Measurements from ENCODE around the gene ANKRD17. TPM values are rescaled to one million over a fixed set of nuclear protein-coding genes. Genes with fewer than 3 reads are reported as not detected.
A peak's percentile ranks its signal among the peaks of the same experiment; 100 is the strongest.
"Not testable (repeated sequence)": the region's sequence is repeated elsewhere in the genome, so short reads cannot be mapped to it uniquely, and the experiment has no call there.

Gene ANKRD17
- total RNA-seq, 8 experiments from 2014 or later: 43.2 to 89.0 (median 62.0) TPM

GRCh38 chr4:73212982-73213730, 45.4 kb downstream of the ANKRD17 start:
- WGBS, 10 experiments: 86 to 100% (median 100%) methylated on average over 1 of the region's 1 CpG; no CpG with 5 or more reads in 2 of the 10 experiments
- no peak overlapping the region for H3K27ac ChIP-seq
- no peak for ATAC-seq (replicated peaks in 6 of 8)
- no peaks in the 10 kb centered on the region for H3K4me1 ChIP-seq (replicated peaks in 1 of 2)
- H3K4me3 ChIP-seq: no peak overlapping the region
- in situ Hi-C loops (cut with MboI; ENCODE audit: low pct_unique_long_range_greater_than_20kb in 2 of 9, low sequenced_read_pairs in 9 of 9, unreplicated experiment in 9 of 9): no loop called here

DNA sequence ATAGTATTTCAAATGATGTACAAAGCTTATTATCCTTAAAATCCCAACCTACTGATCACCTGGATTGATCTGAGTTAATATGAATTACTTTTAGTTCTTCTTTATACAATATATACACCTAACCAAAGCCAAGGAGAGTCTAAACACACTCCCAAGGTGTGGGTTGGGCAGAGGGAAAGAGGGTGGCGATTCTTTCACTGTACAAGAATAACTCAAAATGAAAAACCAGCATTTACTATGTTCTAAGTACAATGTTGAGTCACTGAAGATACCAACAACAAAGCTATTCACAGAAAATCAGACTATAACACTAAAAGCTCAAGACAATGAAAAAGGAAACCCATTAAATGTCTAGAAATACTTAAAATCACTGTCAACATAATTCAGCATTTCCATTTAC, 46.6 kb downstream of the ANKRD17 start:
- in situ Hi-C loops (cut with MboI; ENCODE audit: low pct_unique_long_range_greater_than_20kb in 2 of 9, low sequenced_read_pairs in 9 of 9, unreplicated experiment in 9 of 9): no loop called here
- Histone ChIP-seq H3K4me3 (no peak overlapping the region), H3K27ac (no peak overlapping the region), H3K4me1 (replicated peaks in 1 of 2) (no peaks in the 10 kb centered on the region)
- WGBS, 10 experiments: 89 to 100% (median 100%) methylated on average over 1 of the region's 1 CpG; no CpG with 5 or more reads in 4 of the 10 experiments
- no peak for ATAC-seq (replicated peaks in 6 of 8)

DNA sequence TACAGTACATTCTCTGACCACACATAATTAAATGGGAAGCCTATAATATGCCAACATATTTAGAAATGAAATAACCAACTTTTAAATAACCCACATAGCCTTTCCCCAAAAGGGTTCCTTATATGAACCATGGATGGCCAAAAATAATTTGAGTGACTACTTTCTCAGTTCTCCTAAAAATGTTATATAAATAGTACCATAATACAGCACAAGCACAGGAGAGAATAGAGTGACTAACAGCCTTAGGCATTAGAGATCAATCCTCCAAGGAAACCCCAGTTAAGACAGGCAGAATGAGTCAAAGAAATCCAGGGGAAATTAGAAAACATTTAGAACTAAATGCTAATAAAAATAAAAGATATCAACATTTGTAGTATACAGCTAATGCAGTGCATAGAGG, 50.2 kb downstream of the ANKRD17 start:
- ATAC-seq (replicated peaks in 6 of 8): no peak
- in situ Hi-C loops (cut with MboI; ENCODE audit: low pct_unique_long_range_greater_than_20kb in 2 of 9, low sequenced_read_pairs in 9 of 9, unreplicated experiment in 9 of 9): no loop called here

GRCh38 chr4:73206236-73206635, 52.4 kb downstream of the ANKRD17 start:
- WGBS, 10 experiments: 95 to 100% (median 100%) methylated on average over 2 to 3 of the region's 3 CpGs; no CpG with 5 or more reads in 3 of the 10 experiments
- ATAC-seq (replicated peaks in 6 of 8): no peak
- in situ Hi-C loops (cut with MboI; ENCODE audit: low pct_unique_long_range_greater_than_20kb in 2 of 9, low sequenced_read_pairs in 9 of 9, unreplicated experiment in 9 of 9): no loop called here

More for the DNA sequence above, 50.2 kb downstream of the ANKRD17 start:
- Histone ChIP-seq H3K4me3 (no peak overlapping the region), H3K4me1 (replicated peaks in 1 of 2) (no peaks in the 10 kb centered on the region), H3K27ac (no peak overlapping the region)

DNA sequence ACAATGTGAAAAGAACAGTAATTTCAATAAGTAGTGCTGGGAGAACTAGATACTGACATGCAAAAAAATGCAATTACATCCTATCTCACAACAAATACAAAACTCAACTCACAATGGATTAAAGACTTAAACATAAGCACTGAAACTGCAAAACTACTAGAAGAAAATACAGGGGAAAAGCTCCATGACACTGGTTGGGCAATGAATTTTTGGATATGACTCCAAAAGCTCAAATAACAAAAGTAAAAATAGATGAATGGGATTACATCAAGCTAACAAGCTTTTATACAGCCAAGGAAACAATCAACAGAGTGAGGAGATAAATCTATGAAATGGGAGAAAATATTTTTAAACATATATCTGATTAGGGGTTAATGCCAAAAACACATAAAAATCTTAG, 53.1 kb downstream of the ANKRD17 start:
- H3K27ac ChIP-seq: no peak overlapping the region
- H3K4me3 ChIP-seq: no peak overlapping the region
- H3K4me1 ChIP-seq (replicated peaks in 1 of 2): peaks cover 0 to under 1% of the 10 kb centered on the region in 2 donors
- in situ Hi-C loops (cut with MboI; ENCODE audit: low pct_unique_long_range_greater_than_20kb in 2 of 9, low sequenced_read_pairs in 9 of 9, unreplicated experiment in 9 of 9): no loop called here
- ATAC-seq (replicated peaks in 6 of 8): no peak

More at GRCh38 chr4:73206236-73206635, 52.4 kb downstream of the ANKRD17 start:
- H3K4me3 ChIP-seq: no peak overlapping the region
- H3K27ac ChIP-seq: no peak overlapping the region
- H3K4me1 ChIP-seq (replicated peaks in 1 of 2): no peaks in the 10 kb centered on the region

DNA sequence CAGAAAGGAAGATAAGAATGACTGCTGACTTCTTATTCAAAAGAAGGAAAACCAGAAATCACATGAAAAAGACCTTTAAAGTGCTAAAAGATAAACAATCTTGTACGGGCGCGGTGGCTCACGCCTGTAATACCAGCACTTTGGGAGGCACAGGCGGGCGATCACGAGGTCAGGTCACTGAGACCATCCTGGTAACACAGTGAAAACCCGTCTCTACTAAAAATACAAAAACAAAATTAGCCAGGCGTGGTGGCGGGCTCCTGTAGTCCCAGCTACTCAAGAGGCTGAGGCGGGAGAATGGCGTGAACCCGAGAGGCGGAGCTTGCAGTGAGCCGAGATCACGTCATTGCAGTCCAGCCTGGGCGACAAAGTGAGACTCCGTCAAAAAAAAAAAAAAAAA, 54.6 kb downstream of the ANKRD17 start:
- in situ Hi-C loops (cut with MboI; ENCODE audit: low pct_unique_long_range_greater_than_20kb in 2 of 9, low sequenced_read_pairs in 9 of 9, unreplicated experiment in 9 of 9): not testable (repeated sequence)

DNA sequence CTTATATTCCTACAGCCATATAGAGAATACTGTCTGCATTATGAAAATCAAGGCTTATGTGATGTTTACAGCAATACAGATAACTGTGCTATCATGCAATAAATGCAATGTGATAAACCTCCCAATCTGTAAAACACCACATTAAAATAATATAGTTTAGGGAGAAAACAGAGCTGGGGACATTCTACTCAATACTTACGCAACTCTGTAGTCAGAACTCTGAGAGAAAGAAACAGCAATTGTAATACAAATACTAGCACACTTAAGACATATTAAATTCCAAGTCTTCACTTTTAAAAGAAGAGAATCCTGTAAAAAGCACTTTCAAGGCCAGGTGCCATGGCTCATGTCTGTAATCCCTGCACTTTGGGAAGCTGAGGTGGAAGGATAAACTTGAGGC, 61.4 kb downstream of the ANKRD17 start:
- in situ Hi-C loops (cut with MboI; ENCODE audit: low pct_unique_long_range_greater_than_20kb in 2 of 9, low sequenced_read_pairs in 9 of 9, unreplicated experiment in 9 of 9): no loop called here
- 80 to 100% (median 100%) methylated on average over 1 of the region's 1 CpG; no CpG with 5 or more reads in 3 of the 10 experiments for WGBS, 10 experiments
- no peak for ATAC-seq (replicated peaks in 6 of 8)
- H3K4me1 ChIP-seq (replicated peaks in 1 of 2): peaks cover 3 to 4% of the 10 kb centered on the region in 2 donors
- no peak overlapping the region for H3K4me3 ChIP-seq
- H3K27ac ChIP-seq: no peak overlapping the region

More for the DNA sequence above, 54.6 kb downstream of the ANKRD17 start:
- not testable (repeated sequence) for H3K4me3 ChIP-seq; H3K4me1 ChIP-seq (replicated peaks in 1 of 2); H3K27ac ChIP-seq; ATAC-seq (replicated peaks in 6 of 8)
- WGBS, 10 experiments: 94 to 100% (median 98%) methylated on average over 1 to 18 of the region's 18 CpGs; no CpG with 5 or more reads in 2 of the 10 experiments

GRCh38 chr4:73194064-73194463, 64.5 kb downstream of the ANKRD17 start:
- peaks cover 0 to 1% of the 10 kb centered on the region in 2 donors for H3K4me1 ChIP-seq (replicated peaks in 1 of 2)
- in situ Hi-C loops (cut with MboI; ENCODE audit: low pct_unique_long_range_greater_than_20kb in 2 of 9, low sequenced_read_pairs in 9 of 9, unreplicated experiment in 9 of 9): no loop called here
- no peak for ATAC-seq (replicated peaks in 6 of 8)
- no peak overlapping the region for H3K27ac ChIP-seq
- H3K4me3 ChIP-seq: no peak overlapping the region
- WGBS, 10 experiments: 67 to 100% (median 94%) methylated on average over 1 to 2 of the region's 2 CpGs

- ATAC-seq (replicated peaks in 6 of 8): no peak
- no peaks in the 10 kb centered on the region for H3K4me1 ChIP-seq (replicated peaks in 1 of 2)
- WGBS, 10 experiments: 40 to 100% (median 96%) methylated on average over 1 to 4 of the region's 4 CpGs; no CpG with 5 or more reads in 3 of the 10 experiments
- H3K27ac ChIP-seq: no peak overlapping the region
- in situ Hi-C loops (cut with MboI; ENCODE audit: low pct_unique_long_range_greater_than_20kb in 2 of 9, low sequenced_read_pairs in 9 of 9, unreplicated experiment in 9 of 9): no loop called here
- H3K4me3 ChIP-seq: no peak overlapping the region
These were observed 64.9 kb downstream of the ANKRD17 start for GRCh38 chr4:73193659-73194058.

GRCh38 chr4:73193155-73193554, 65.4 kb downstream of the ANKRD17 start:
- no peaks in the 10 kb centered on the region for H3K4me1 ChIP-seq (replicated peaks in 1 of 2)
- in situ Hi-C loops (cut with MboI; ENCODE audit: low pct_unique_long_range_greater_than_20kb in 2 of 9, low sequenced_read_pairs in 9 of 9, unreplicated experiment in 9 of 9): no loop called here
- no peak overlapping the region for H3K27ac ChIP-seq
- 36 to 100% (median 88%) methylated on average over 1 to 2 of the region's 2 CpGs; no CpG with 5 or more reads in 2 of the 10 experiments for WGBS, 10 experiments
- no peak overlapping the region for H3K4me3 ChIP-seq
- no peak for ATAC-seq (replicated peaks in 6 of 8)

- no peaks in the 10 kb centered on the region for H3K4me1 ChIP-seq (replicated peaks in 1 of 2)
- no peak for ATAC-seq (replicated peaks in 6 of 8)
- in situ Hi-C loops (cut with MboI; ENCODE audit: low pct_unique_long_range_greater_than_20kb in 2 of 9, low sequenced_read_pairs in 9 of 9, unreplicated experiment in 9 of 9): no loop called here
- H3K4me3 ChIP-seq: no peak overlapping the region
- 87 to 100% (median 94%) methylated on average over 3 to 9 of the region's 9 CpGs; no CpG with 5 or more reads in 1 of the 10 experiments for WGBS, 10 experiments
- no peak overlapping the region for H3K27ac ChIP-seq
These were observed 69.3 kb downstream of the ANKRD17 start for GRCh38 chr4:73189274-73189810.

DNA sequence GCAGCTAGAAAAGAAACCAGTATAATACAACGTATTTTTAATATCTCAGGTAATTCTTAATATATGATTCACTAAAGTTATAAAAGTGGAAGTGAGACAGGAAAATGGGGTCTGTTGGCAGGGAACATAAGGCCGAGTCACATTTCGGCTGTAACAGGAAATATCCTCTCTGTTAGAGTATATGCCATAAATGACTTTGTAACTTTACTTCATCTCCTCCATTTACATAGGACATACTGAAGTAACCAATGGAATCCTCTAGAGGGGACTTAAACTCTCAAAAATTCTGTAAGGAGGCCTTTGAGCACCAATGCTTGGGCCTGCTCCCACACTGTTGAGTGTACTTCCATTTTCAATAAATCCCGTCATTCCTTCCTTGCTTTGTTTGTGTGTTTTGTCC, 71.3 kb downstream of the ANKRD17 start:
- in situ Hi-C loops (cut with MboI; ENCODE audit: low pct_unique_long_range_greater_than_20kb in 2 of 9, low sequenced_read_pairs in 9 of 9, unreplicated experiment in 9 of 9): no loop called here
- Histone ChIP-seq H3K4me3 (no peak overlapping the region), H3K27ac (no peak overlapping the region), H3K4me1 (replicated peaks in 1 of 2) (no peaks in the 10 kb centered on the region)
- ATAC-seq (replicated peaks in 6 of 8): peak in 1 of 8 experiments; percentile 27
- WGBS, 10 experiments: 92 to 100% (median 96%) methylated on average over 1 to 4 of the region's 4 CpGs; no CpG with 5 or more reads in 2 of the 10 experiments

DNA sequence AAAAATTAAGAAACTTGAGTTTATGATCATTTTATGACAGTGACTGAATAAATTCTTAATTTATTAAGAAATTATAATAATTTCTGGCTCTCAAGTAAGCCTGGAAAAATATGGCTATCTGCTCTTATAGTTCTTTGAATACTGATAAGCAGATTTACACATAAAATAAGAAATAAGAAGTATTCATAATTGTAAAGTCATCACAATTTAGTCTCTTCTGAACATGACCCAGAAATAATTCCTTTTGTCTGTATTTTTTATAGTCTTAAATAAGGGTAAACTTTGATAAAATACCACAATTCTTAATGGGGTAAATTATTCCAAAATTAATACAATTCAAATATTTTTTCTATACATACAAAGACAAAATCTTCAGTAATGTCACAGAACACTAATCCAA, 72.7 kb downstream of the ANKRD17 start:
- Histone ChIP-seq H3K27ac (no peak overlapping the region), H3K4me1 (replicated peaks in 1 of 2) (no peaks in the 10 kb centered on the region), H3K4me3 (no peak overlapping the region)
- no peak for ATAC-seq (replicated peaks in 6 of 8)
- in situ Hi-C loops (cut with MboI; ENCODE audit: low pct_unique_long_range_greater_than_20kb in 2 of 9, low sequenced_read_pairs in 9 of 9, unreplicated experiment in 9 of 9): no loop called here

- WGBS, 10 experiments: 72 to 100% (median 98%) methylated on average over 1 to 3 of the region's 3 CpGs
These were observed 77.4 kb downstream of the ANKRD17 start for GRCh38 chr4:73181231-73181630.

More at GRCh38 chr4:73181231-73181630, 77.4 kb downstream of the ANKRD17 start:
- ATAC-seq (replicated peaks in 6 of 8): no peak
- in situ Hi-C loops (cut with MboI; ENCODE audit: low pct_unique_long_range_greater_than_20kb in 2 of 9, low sequenced_read_pairs in 9 of 9, unreplicated experiment in 9 of 9): no loop called here
- no peaks in the 10 kb centered on the region for H3K4me1 ChIP-seq (replicated peaks in 1 of 2)
- no peak overlapping the region for H3K27ac ChIP-seq
- H3K4me3 ChIP-seq: no peak overlapping the region

Measured in motor neuron (in vitro differentiated cells).